ENCODE data around the gene SMG6.
A peak's percentile ranks its signal among the peaks of the same experiment; 100 is the strongest.

The SMG6 gene

DNA sequence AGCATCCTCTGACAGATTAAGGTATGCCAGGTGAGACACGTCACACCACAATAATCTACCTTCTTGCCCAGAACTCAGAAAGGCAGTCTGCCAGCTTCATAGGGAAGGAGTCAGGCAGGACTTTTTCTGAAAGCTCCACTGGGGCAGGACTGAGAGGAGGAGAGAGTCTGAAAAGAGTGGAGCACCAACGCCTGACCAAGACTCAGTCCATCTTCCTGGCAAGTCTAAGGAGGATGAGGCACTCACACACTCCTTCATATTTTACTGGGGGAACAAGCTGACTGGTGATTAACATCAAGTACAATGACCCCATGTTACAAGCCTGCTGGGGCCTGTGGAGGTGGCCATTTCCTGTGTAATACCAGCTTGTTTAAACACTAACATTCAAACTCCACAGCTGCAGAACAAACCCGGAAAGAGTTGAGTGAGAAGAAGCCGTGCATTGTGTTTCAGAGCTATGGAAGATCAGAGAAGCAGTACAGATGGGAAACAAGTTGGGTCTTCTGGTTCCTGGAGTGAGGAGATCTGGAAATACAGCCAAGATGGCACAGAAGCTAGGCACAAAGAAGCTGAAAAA, 126.3 kb downstream of the SMG6 start:
- no peak for TF ChIP-seq CTCF (IDR thresholded peaks at IDR 0.05)
- Mint-ChIP-seq H3K4me3 (peak overlapping the region; percentile 15), H3K27ac (peak overlapping the region; percentile 58), H3K9me3 (no peaks in the 10 kb centered on the region), H3K27me3 (ENCODE audit: low read depth, poor library complexity) (no peaks in the 10 kb centered on the region), H3K4me1 (peaks cover 99% of the 10 kb centered on the region), H3K36me3 (ENCODE audit: low read depth) (peaks cover 12% of the 10 kb centered on the region)
- no peak for DNase-seq

DNA sequence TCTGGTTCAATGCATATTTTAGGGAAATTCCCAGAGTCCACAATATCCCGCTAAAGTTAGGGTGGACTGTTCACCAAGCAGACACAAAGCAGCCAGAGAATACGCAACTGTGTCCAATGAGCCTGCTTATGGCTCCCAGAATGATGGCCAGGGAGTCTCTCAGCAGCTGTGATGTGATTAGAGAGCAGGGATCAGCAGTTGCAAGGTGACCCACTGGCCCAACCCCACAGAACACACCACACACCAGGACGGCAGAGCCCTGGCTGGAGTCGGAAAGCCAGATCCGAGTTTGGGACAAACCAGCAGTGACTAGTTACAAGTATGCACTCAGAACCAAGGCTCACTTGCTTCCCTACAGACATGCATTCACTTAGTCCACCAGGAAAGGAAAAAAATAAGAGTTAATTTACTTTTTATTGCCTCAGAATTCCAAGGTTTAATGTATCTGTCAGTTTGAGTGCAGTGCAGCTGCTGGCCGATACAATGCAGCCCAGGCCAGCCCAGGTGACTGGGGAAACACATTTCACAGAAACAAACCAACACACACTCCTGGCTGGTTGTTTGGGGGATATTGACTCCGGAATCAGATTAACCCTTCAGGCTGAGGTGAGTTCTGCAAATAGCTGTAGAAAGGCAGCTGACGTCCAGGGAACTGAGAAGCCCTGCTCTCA, 127.0 kb downstream of the SMG6 start:
- H3K4me3 Mint-ChIP-seq = no peak overlapping the region

DNA sequence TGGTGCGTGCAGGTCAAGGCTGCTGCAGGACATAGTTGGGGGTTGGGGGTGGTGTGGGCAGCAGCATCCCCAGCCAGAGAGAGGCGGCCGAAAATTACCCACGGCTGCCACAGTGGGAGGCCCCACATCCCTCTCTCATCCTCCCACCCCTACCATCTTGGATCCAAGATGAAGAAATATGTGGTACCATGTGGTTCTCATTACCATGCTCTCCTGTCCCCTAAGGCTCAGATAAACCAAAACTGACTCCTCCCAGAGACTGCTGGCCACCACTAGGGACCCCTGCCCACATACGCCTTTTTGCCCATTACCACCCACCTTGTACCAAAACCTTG, 128.3 kb downstream of the SMG6 start:
- H3K9me3 Mint-ChIP-seq = no peaks in the 10 kb centered on the region
- no peak overlapping the region for H3K4me3 Mint-ChIP-seq
- no peak for TF ChIP-seq CTCF (IDR thresholded peaks at IDR 0.05)
- H3K36me3 Mint-ChIP-seq (ENCODE audit: low read depth) = peaks cover 17% of the 10 kb centered on the region
- peak overlapping the region; percentile 88 for H3K27ac Mint-ChIP-seq
- DNase-seq = no peak
- no peaks in the 10 kb centered on the region for H3K27me3 Mint-ChIP-seq (ENCODE audit: low read depth, poor library complexity)
- peaks cover 95% of the 10 kb centered on the region for H3K4me1 Mint-ChIP-seq

More for the DNA sequence above, 127.0 kb downstream of the SMG6 start:
- no peaks in the 10 kb centered on the region for H3K9me3 Mint-ChIP-seq
- peak overlapping the region; percentile 58 for H3K27ac Mint-ChIP-seq
- H3K36me3 Mint-ChIP-seq (ENCODE audit: low read depth) = peaks cover 14% of the 10 kb centered on the region
- TF ChIP-seq CTCF (IDR thresholded peaks at IDR 0.05) = no peak
- no peaks in the 10 kb centered on the region for H3K27me3 Mint-ChIP-seq (ENCODE audit: low read depth, poor library complexity)
- DNase-seq = no peak
- H3K4me1 Mint-ChIP-seq = peaks cover 99% of the 10 kb centered on the region

GRCh38 chr17:2174468-2175293, 128.9 kb downstream of the SMG6 start:
- DNase-seq = peak; percentile 43
- Mint-ChIP-seq H3K4me1 (peaks cover 91% of the 10 kb centered on the region), H3K27me3 (ENCODE audit: low read depth, poor library complexity) (no peaks in the 10 kb centered on the region), H3K36me3 (ENCODE audit: low read depth) (peaks cover 18% of the 10 kb centered on the region), H3K9me3 (no peaks in the 10 kb centered on the region), H3K4me3 (peak overlapping the region; percentile 37), H3K27ac (peak overlapping the region; percentile 88)
- no peak for TF ChIP-seq CTCF (IDR thresholded peaks at IDR 0.05)

DNA sequence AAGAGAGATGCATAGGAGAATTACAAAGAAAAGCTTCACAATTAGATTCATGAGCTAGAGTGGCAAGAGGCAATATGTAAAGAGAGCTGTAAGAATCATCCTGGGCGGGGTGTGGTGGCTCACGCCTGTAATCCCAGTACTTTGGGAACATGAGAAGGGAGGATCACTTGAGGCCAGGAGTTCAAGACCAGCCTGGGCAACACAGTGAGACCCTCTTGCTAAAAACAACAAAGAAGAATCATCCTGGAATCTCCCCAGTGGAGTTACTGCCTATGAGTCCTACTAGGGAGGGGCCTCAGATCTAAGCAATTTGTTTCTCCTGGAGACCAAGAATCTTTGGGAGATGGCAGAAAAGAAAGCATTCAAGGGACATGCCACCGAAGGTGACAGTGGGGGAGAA, 129.6 kb downstream of the SMG6 start:
- Mint-ChIP-seq H3K9me3 (no peaks in the 10 kb centered on the region), H3K36me3 (ENCODE audit: low read depth) (peaks cover 25% of the 10 kb centered on the region), H3K4me3 (peak overlapping the region; percentile 37), H3K27ac (peak overlapping the region; percentile 88), H3K4me1 (peaks cover 88% of the 10 kb centered on the region), H3K27me3 (ENCODE audit: low read depth, poor library complexity) (no peaks in the 10 kb centered on the region)
- DNase-seq = no peak
- TF ChIP-seq CTCF (IDR thresholded peaks at IDR 0.05) = no peak

All from nephron progenitor cell (in vitro differentiated cells).